HepG2 (cell line): ENCODE results near the gene TMEM223. TPM values are rescaled to one million over a fixed set of nuclear protein-coding genes. Genes with fewer than 3 reads are reported as not detected.

Source experiments
- ATAC-seq: fragments of 200-7000 bp; cut with Tn5 transposase; 3 replicates; pipeline ENCODE4 v1.9.1; 2020; ENCODE audit warnings: mild to moderate bottlenecking, moderate library complexity
- BruUV-seq: library from RNA; stranded (reverse); fragments of 400-500 nt; replicated peaks from 2 replicates; lab custom pipeline; 2021; lab: Mats Ljungman, UMichigan
- CTCF ChIA-PET: fragments of 300-600 bp; formaldehyde crosslinking; extraction: SDS; loops from one replicate; lab custom pipeline; 2021; ENCODE audit warnings: low total read pairs, inconsistent platforms, low intra/inter-chr PET ratio; lab: Yijun Ruan, JAX
- POLR2A ChIA-PET: fragments of 350-600 bp; sonication (Branson Sonifier 250); formaldehyde crosslinking; loops from one replicate; lab custom pipeline; 2020; ENCODE audit warnings: antibody characterized with exemption, inconsistent platforms; lab: Yijun Ruan, JAX
- DNase-seq: peaks from one replicate; pipeline ENCODE4 v3.0.0-alpha.2; 2015; ENCODE audit warnings: low spot score
- FAIRE-seq: peaks from 3 replicates; lab custom pipeline; 2011; peaks lifted over from hg19 to GRCh38; lab: Jason Lieb, UNC
- H2AFZ ChIP-seq: one replicate; pipeline ENCODE4 v1.6.1; 2011; ENCODE audit warnings: low read length, inconsistent platforms
- H3K27ac ChIP-seq: fragments of 300-600 bp; 3 replicates; pipeline ENCODE4 v1.8.0; 2011; ENCODE audit warnings: mixed run types, mild to moderate bottlenecking, mixed read lengths, low read length, inconsistent platforms; ENCODE audit not compliant: insufficient read depth; ENCODE audit errors: extremely low read length
- H3K27me3 ChIP-seq, 2 experiments: fragments of 200-600 bp in 1 of 2; 2 replicates in 1 of 2; 3 replicates in 1 of 2; pipeline versions ENCODE4 v1.6.0 to v1.8.0; 2011; ENCODE audit warnings: low read length in 2 of 2, mild to moderate bottlenecking in 2 of 2, moderate library complexity in 2 of 2, inconsistent platforms in 1 of 2; ENCODE audit not compliant: insufficient read depth in 2 of 2, control insufficient read depth in 1 of 2
- H3K36me3 ChIP-seq, 2 experiments: fragments of 200-600 bp in 1 of 2; replicated peaks in 1 of 2; 2 replicates in 1 of 2; 3 replicates in 1 of 2; pipeline versions ENCODE4 v1.5.1 to v1.8.0; 2011; ENCODE audit warnings: low read length in 2 of 2, inconsistent platforms in 1 of 2; ENCODE audit not compliant: insufficient read depth in 2 of 2, control insufficient read depth in 1 of 2
- H3K4me1 ChIP-seq: 2 replicates; pipeline ENCODE4 v1.5.1; 2012; ENCODE audit warnings: low read length, inconsistent platforms; ENCODE audit not compliant: insufficient read depth
- H3K4me2 ChIP-seq: 2 replicates; pipeline ENCODE4 v1.6.0; 2011; ENCODE audit warnings: low read depth, low read length, inconsistent platforms
- H3K4me3 ChIP-seq, 3 experiments: fragments of 200-600 bp in 1 of 3; sonication (generic), shearing (Covaris generic) in 1 of 3; replicated peaks in 1 of 3; 2 replicates each; pipeline ENCODE4 v1.5.1; 2011 to 2016; ENCODE audit warnings: low read length in 3 of 3, inconsistent platforms in 2 of 3, low read depth in 2 of 3, mild to moderate bottlenecking in 2 of 3, control low read depth in 1 of 3, mixed read lengths in 1 of 3; ENCODE audit not compliant: insufficient read depth in 1 of 3
- H3K79me2 ChIP-seq: one replicate; pipeline ENCODE4 v1.6.1; 2011; ENCODE audit warnings: low read length, inconsistent platforms; ENCODE audit not compliant: insufficient read depth
- H3K9ac ChIP-seq: 2 replicates; pipeline ENCODE4 v1.6.0; 2011; ENCODE audit warnings: mild to moderate bottlenecking, low read depth, low read length, inconsistent platforms; ENCODE audit not compliant: insufficient read depth
- H3K9me3 ChIP-seq: 2 replicates; pipeline ENCODE4 v1.5.1; 2012; ENCODE audit warnings: mild to moderate bottlenecking, low read length
- H4K20me1 ChIP-seq: 2 replicates; pipeline ENCODE4 v1.6.0; 2011; ENCODE audit warnings: inconsistent platforms, mild to moderate bottlenecking, low read length, moderate library complexity; ENCODE audit not compliant: insufficient read depth
- ARHGAP35 ChIP-seq: sonication (generic); formaldehyde crosslinking; IDR thresholded peaks from 2 replicates; pipeline ENCODE4 v1.9.0; 2022; ENCODE audit warnings: mild to moderate bottlenecking, inconsistent platforms, moderate library complexity, missing genetic modification reagents, borderline replicate concordance
- GATAD2A ChIP-seq: IDR thresholded peaks from 2 replicates; pipeline ENCODE4 v1.6.1; 2016
- MAZ ChIP-seq, 2 experiments: sonication (generic) in 1 of 2; formaldehyde crosslinking in 1 of 2; IDR thresholded peaks; 2 replicates each; pipeline versions ENCODE4 v1.5.0 to v1.6.1; 2012 to 2020; ENCODE audit warnings: low read depth in 2 of 2, mild to moderate bottlenecking in 2 of 2, borderline replicate concordance in 1 of 2, improper control_type of control experiment in 1 of 2, low read length in 1 of 2, missing genetic modification reagents in 1 of 2, moderate library complexity in 1 of 2
- NFATC3 ChIP-seq: sonication (generic); formaldehyde crosslinking; IDR thresholded peaks from 2 replicates; pipeline ENCODE4 v1.5.1; 2020; ENCODE audit warnings: mild to moderate bottlenecking, missing genetic modification reagents
- SAP130 ChIP-seq: IDR thresholded peaks from 2 replicates; pipeline ENCODE4 v1.6.1; 2016; ENCODE audit warnings: low read depth
- SMAD9 ChIP-seq: sonication (generic); formaldehyde crosslinking; IDR thresholded peaks from 2 replicates; pipeline ENCODE4 v1.5.1; 2020; ENCODE audit warnings: mild to moderate bottlenecking, missing genetic modification reagents
- SP5 ChIP-seq: IDR thresholded peaks from 2 replicates; pipeline ENCODE4 v1.6.1; 2016; ENCODE audit warnings: low read depth, borderline replicate concordance
- TBP ChIP-seq: sonication (generic); formaldehyde crosslinking; IDR thresholded peaks from 2 replicates; pipeline ENCODE4 v1.5.0; 2020; ENCODE audit warnings: missing genetic modification reagents
- ZFP82 ChIP-seq: sonication (generic); formaldehyde crosslinking; IDR thresholded peaks from 2 replicates; pipeline ENCODE4 v1.5.1; 2020; ENCODE audit warnings: mild to moderate bottlenecking, missing genetic modification reagents, borderline replicate concordance
- ZMYM4 ChIP-seq: sonication (generic); formaldehyde crosslinking; IDR thresholded peaks from 2 replicates; pipeline ENCODE4 v1.8.1; 2023; ENCODE audit warnings: mild to moderate bottlenecking, missing genetic modification reagents
- ZNF121 ChIP-seq: sonication (generic); formaldehyde crosslinking; IDR thresholded peaks from 2 replicates; pipeline ENCODE4 v1.5.0; 2020; ENCODE audit warnings: mild to moderate bottlenecking, missing genetic modification reagents
- ZNF274 ChIP-seq: sonication (generic); formaldehyde crosslinking; IDR thresholded peaks from 2 replicates; pipeline ENCODE4 v1.5.1; 2020; ENCODE audit warnings: mild to moderate bottlenecking, missing genetic modification reagents
- WGBS: methylation state at CpG from one replicate; pipeline ENCODE4 v1.1.6; 2017; ENCODE audit warnings: low lambda C conversion rate; 5-methylcytosine and 5-hydroxymethylcytosine counted together
- in situ Hi-C: cut with HindIII; loops from 2 replicates; pipeline ENCODE4 v1.10.0; 2017; ENCODE audit warnings: low pct_unique_long_range_greater_than_20kb; ENCODE audit not compliant: extremely low pct_ligation_motif_present
- intact Hi-C: fragments of 100-400 bp; cut with micrococcal nuclease; formaldehyde crosslinking; loops from one replicate; pipeline ENCODE4 v1.10.0; 2022; ENCODE audit not compliant: unreplicated experiment
- polyA plus RNA-seq, 8 experiments: library from polyadenylated mRNA; depleted of rRNA in 3 of 8; stranded (reverse) in 7 of 8; unstranded in 1 of 8; fragments of >200 nt; fragmentation: Illumina TruSeq in 4 of 8; extraction: Trizol in 4 of 8; gene quantifications; 2 replicates each; pipeline versions ENCODE4 v1.2.1 to v1.2.3, GENCODE V29; 2011 to 2016; ENCODE audit warnings: low read depth in 4 of 8, missing spikeins in 1 of 8, mixed read lengths in 1 of 8; ENCODE audit not compliant: insufficient read depth in 1 of 8
- total RNA-seq, 5 experiments: library from RNA; depleted of rRNA; stranded (reverse); fragments of >200 nt; fragmentation: Illumina TruSeq; extraction: Trizol; gene quantifications; 2 replicates each; pipeline ENCODE4 v1.2.3, GENCODE V29; 2016; ENCODE audit warnings: low read depth in 1 of 5
- TF ChIP-seq, protein P1 (sequence below): sonication (generic); formaldehyde crosslinking; IDR thresholded peaks from 2 replicates; pipeline ENCODE4 v1.4.0; 2020; ENCODE audit warnings: missing genetic modification reagents, borderline replicate concordance
- TF ChIP-seq, protein P2 (sequence below): sonication (generic); formaldehyde crosslinking; IDR thresholded peaks from 2 replicates; pipeline ENCODE4 v1.8.0; 2022; ENCODE audit warnings: missing genetic modification reagents, mild to moderate bottlenecking, borderline replicate concordance
- TF ChIP-seq, protein P3 (sequence below): sonication (generic); formaldehyde crosslinking; IDR thresholded peaks from 2 replicates; pipeline ENCODE4 v1.5.1; 2020; ENCODE audit warnings: missing genetic modification reagents, mild to moderate bottlenecking, borderline replicate concordance

The TMEM223 gene
- total and polyA plus RNA-seq, 2 of the 13 experiments (the other 11 are each of a cell fraction or from before 2014, with no cell fraction given), result 19.5 to 24.9 TPM

DNA sequence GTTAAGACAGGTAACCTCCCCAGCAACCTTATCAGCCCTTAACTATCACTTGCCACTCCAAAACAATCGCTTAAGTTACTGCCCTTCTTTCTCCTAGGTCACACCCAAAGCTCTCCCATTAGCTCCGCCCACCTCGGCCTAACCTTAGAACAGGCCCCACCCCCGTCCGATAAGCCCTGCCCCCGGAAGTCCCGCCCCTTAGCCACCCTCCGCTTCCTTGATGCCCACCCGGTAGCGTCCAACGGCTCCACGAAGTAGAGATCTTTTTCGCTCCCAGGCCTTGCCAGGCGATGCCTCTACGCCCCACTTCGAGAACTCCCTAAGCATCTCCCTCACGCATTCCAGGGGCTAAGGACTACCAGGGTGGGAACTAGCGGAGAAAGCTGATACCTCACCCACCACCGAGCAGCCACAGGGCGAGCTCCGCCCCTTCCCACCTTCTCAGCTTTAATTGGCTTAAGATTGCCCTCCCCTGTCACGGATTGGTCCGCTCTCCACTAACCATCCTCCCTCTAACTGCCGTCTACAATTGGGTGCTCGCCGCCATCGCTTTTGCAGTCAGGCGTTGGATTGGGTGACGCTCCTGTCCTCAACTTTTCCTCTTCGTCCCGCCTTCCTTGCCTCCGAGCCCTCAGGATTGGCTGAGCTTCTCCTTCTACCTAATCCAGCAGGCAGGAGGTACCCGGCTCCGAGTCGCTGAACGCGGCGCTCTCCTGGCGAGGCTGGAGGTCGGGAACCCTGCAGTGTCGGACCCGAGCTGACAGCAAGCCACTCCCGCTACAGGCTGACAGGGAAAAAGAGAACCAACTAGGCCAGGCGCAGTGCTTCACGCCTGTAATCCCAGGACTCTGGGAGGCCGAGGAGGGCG, 37.8 kb downstream of the TMEM223 start, which contains the start of gene ZBTB3:
TSS of gene ZBTB3 (minus strand) at position 425 of the 868 bp plus-strand sequence. CDS start 496 bp downstream, outside the sequence.
- in situ Hi-C loops, result no loop called here
- POLR2A ChIA-PET, result interaction anchor here (0.5 to 4.4 kb wide), 44 partner anchors 9 to 248 kb away, joined by 3 to 129 read pairs (median 6); partner anchors contain the start of genes AHNAK, B3GAT3, C11orf98 and CSKMT
- TF ChIP-seq, protein P1, sequence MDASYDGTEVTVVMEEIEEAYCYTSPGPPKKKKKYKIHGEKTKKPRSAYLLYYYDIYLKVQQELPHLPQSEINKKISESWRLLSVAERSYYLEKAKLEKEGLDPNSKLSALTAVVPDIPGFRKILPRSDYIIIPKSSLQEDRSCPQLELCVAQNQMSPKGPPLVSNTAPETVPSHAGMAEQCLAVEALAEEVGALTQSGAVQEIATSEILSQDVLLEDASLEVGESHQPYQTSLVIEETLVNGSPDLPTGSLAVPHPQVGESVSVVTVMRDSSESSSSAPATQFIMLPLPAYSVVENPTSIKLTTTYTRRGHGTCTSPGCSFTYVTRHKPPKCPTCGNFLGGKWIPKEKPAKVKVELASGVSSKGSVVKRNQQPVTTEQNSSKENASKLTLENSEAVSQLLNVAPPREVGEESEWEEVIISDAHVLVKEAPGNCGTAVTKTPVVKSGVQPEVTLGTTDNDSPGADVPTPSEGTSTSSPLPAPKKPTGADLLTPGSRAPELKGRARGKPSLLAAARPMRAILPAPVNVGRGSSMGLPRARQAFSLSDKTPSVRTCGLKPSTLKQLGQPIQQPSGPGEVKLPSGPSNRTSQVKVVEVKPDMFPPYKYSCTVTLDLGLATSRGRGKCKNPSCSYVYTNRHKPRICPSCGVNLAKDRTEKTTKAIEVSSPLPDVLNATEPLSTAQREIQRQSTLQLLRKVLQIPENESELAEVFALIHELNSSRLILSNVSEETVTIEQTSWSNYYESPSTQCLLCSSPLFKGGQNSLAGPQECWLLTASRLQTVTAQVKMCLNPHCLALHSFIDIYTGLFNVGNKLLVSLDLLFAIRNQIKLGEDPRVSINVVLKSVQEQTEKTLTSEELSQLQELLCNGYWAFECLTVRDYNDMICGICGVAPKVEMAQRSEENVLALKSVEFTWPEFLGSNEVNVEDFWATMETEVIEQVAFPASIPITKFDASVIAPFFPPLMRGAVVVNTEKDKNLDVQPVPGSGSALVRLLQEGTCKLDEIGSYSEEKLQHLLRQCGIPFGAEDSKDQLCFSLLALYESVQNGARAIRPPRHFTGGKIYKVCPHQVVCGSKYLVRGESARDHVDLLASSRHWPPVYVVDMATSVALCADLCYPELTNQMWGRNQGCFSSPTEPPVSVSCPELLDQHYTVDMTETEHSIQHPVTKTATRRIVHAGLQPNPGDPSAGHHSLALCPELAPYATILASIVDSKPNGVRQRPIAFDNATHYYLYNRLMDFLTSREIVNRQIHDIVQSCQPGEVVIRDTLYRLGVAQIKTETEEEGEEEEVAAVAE (CRISPR knock-in tag), result 0 out of 2 replicates have a peak, but pooled peaks have one; percentile 38
- TF ChIP-seq ZMYM4 (peak; percentile 64), NFATC3 (CRISPR knock-in tag) (no peak), ZNF274 (no peak), ARHGAP35 (CRISPR knock-in tag) (no peak), SP5 (CRISPR knock-in tag) (peak; percentile 71; the same call in 1 of the 2 replicates), GATAD2A (no peak), SAP130 (CRISPR knock-in tag) (peak; percentile 75), TBP (CRISPR knock-in tag) (no peak), ZFP82 (CRISPR knock-in tag) (no peak), SMAD9 (CRISPR knock-in tag) (peak; percentile 70; the same call in 1 of the 2 replicates), MAZ (IDR thresholded peaks at IDR 0.05; ENCODE audit: borderline replicate concordance, low read depth, low read length) (0 out of 2 replicates have a peak, but pooled peaks have one; percentile 8), MAZ (CRISPR knock-in tag; IDR thresholded peaks at IDR 0.05; ENCODE audit: low read depth) (no peak), ZNF121 (no peak)
- TF ChIP-seq, protein P2, sequence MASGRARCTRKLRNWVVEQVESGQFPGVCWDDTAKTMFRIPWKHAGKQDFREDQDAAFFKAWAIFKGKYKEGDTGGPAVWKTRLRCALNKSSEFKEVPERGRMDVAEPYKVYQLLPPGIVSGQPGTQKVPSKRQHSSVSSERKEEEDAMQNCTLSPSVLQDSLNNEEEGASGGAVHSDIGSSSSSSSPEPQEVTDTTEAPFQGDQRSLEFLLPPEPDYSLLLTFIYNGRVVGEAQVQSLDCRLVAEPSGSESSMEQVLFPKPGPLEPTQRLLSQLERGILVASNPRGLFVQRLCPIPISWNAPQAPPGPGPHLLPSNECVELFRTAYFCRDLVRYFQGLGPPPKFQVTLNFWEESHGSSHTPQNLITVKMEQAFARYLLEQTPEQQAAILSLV (CRISPR knock-in tag), result 0 out of 2 replicates have a peak, but pooled peaks have one; percentile 49
- TF ChIP-seq, protein P3, sequence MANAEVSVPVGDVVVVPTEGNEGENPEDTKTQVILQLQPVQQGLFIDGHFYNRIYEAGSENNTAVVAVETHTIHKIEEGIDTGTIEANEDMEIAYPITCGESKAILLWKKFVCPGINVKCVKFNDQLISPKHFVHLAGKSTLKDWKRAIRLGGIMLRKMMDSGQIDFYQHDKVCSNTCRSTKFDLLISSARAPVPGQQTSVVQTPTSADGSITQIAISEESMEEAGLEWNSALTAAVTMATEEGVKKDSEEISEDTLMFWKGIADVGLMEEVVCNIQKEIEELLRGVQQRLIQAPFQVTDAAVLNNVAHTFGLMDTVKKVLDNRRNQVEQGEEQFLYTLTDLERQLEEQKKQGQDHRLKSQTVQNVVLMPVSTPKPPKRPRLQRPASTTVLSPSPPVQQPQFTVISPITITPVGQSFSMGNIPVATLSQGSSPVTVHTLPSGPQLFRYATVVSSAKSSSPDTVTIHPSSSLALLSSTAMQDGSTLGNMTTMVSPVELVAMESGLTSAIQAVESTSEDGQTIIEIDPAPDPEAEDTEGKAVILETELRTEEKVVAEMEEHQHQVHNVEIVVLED (CRISPR knock-in tag), result 0 out of 2 replicates have a peak, but pooled peaks have one; percentile 25

More for the DNA sequence above, 37.8 kb downstream of the TMEM223 start, which contains the start of gene ZBTB3:
- DNase-seq, result peak; percentile 99
- ATAC-seq, result peak; percentile 96
- H3K9ac ChIP-seq, result peak within 1 kb of the TSS; percentile 79
- under 1% methylated on average over 40 of the region's 47 CpGs for WGBS
- peak within 1 kb of the TSS; percentile 55 to 86 (median 81) for H3K4me3 ChIP-seq
- no peaks in the 10 kb centered on the region for H3K79me2 ChIP-seq
- H4K20me1 ChIP-seq, result no peaks in the 10 kb centered on the region
- CTCF ChIA-PET, result no interaction called here
- peak within 1 kb of the TSS; percentile 67 for H2AFZ ChIP-seq
- H3K4me1 ChIP-seq, result peaks cover 35% of the 10 kb centered on the region
- no TSS peak for BruUV-seq
- H3K27ac ChIP-seq, result peak within 1 kb of the TSS; percentile 75
- intact Hi-C loops, result no loop called here
- peaks cover 6 to 8% of the 10 kb centered on the region in 2 experiments; a peak in 3 of 5 replicates for H3K36me3 ChIP-seq
- H3K4me2 ChIP-seq, result peak within 1 kb of the TSS; percentile 82
- no peaks in the 10 kb centered on the region for H3K9me3 ChIP-seq
- no peaks in the 10 kb centered on the region for H3K27me3 ChIP-seq
- peak; percentile 100 for FAIRE-seq
